Raji (cell line): Measurements from ENCODE around the gene RSPH1.

Experiments
- POLR2A ChIP-seq: IDR thresholded peaks from 2 replicates; pipeline ENCODE4 v1.6.1; 2011; ENCODE audit warnings: low read depth, low read length, control low read depth; ENCODE audit not compliant: insufficient read depth

Gene RSPH1

DNA sequence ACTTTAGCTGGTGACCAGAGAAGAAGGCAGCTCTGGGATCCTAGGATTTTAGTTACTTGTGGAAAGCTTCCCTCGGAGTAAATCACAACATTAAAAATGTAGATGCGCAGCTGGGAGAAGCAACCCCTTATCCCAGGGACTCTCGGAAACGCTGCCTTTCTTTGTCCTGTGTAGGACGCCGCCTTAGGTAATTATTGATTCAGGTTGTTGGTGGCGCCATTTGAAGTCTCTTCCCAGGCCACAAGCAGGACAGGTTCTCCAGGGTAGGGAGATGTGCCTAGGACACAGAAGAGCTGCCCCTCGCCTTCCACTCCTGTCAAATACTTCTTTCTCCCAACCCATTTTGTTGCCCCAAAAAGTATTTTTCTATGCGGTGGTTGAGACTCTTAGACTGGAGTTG is 27.9 kb upstream of the RSPH1 start:
- TF ChIP-seq POLR2A, result no peak

DNA sequence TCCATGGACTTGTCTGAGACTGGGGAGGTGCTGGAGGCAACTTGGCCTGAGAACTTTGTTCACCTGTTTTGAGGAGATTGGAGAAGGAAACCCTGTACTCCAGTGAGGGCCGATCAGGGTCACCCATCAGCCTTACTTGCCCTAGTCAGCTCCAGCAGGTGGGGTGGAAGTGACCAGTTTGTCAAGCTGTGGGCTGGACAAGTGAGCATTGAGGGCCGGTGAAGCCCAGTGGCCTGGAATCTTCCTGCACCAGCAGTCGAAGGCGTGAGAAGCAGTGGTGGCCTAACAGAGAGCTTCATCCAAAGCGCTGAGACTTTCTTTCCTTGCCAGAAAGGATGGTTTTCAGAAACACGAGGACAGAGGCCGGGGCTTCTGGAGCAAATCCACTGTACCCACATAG is 27.2 kb upstream of the RSPH1 start:
- TF ChIP-seq POLR2A, result no peak

- TF ChIP-seq POLR2A, result no peak
Measured at GRCh38 chr21:42522771-42523170, 26.7 kb upstream of the RSPH1 start.

- no peak for TF ChIP-seq POLR2A
Measured at GRCh38 chr21:42522271-42522670, 26.2 kb upstream of the RSPH1 start.

- TF ChIP-seq POLR2A, result no peak
Measured at GRCh38 chr21:42521805-42522204, 25.8 kb upstream of the RSPH1 start.

DNA sequence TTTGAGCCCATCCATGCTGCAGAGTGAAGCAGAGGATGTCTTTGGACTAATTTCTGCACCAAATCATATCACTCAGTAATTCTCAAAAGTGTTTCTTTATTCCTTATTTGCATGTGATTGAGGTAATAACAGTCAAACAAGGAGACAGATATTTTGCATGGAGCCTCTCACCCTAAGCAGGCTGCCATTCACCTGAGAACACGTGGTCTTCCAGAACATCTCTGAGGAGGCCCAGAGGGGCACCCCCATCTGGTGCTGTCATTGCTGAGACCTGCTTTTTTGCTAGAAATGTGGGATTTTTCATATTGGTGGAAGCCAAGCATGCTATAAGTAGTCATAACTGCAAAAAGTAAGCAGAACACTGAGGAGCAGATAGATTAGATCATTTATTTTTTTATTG is 25.4 kb upstream of the RSPH1 start:
- TF ChIP-seq POLR2A, result no peak

DNA sequence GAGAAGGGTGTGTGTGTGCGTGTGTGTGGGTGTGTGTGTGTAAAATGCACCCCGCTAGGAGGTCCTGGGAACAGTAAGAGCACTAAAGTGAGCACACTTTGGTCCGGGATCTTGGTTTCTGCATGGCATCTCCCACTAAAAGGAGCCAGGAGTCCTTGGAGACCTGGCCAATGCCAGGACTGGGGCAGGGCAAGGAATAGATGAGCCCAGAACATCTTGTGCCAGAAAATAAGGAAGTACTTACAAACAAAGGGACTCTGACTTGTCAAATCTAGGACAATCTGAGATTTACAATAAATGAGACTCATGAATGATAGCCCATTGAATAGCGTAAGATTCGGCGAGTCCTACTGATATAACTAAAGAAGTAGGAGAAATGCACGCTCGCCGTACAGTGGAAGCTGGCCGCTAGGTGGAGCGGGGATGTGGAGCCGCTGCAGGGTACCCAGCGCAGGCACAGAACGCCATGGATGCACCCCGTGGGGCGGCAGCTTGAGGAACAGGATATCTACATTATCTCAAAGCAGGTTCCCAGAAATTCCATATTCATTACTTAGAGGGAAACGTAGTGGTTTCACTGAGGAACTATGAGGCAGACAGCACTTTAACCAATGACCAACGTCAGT is 24.7 kb upstream of the RSPH1 start:
- TF ChIP-seq POLR2A, result no peak

DNA sequence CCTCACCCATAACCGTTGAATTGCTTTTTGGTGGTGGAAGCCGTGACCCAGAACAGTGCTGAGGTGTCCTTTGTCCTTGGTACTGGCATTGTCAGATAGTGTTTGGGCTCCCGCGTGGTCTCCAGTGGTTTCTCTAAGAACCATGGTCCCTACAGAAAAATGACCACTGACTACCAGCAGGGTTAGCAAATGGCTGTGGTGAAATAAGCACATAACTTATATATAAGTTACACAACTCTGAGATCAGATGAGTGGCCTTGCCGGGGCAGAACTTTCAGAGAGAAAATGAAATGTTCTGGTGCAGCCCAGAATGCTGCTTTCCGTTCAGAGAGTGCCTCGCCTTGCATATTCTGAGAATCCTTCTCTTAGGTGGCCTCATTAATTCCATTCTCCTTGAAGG is 22.6 kb upstream of the RSPH1 start:
- TF ChIP-seq POLR2A, result no peak

DNA sequence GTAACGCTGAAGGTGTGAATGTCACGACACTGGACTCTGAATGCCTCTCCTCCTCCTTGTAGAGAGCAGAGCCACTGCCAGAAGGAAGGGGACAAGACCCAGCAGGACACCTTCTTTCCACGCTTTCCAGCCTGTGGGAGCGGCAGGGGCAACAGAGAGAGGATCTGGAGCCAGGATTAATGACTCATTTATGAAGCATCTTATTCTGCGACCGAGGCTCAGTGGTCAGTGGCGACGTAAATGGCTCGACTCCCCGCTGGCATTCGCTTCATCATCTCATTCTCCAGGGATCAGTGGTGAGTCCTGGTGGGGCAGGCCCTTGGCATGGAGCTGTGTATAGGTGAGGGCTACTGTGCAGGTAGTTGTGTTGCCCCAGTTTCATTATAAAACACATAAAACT is 22.2 kb upstream of the RSPH1 start:
- no peak for TF ChIP-seq POLR2A

GRCh38 chr21:42515708-42516502 is 19.9 kb upstream of the RSPH1 start:
- no peak for TF ChIP-seq POLR2A

- TF ChIP-seq POLR2A, result no peak
Measured at GRCh38 chr21:42514883-42515228, 18.8 kb upstream of the RSPH1 start.

DNA sequence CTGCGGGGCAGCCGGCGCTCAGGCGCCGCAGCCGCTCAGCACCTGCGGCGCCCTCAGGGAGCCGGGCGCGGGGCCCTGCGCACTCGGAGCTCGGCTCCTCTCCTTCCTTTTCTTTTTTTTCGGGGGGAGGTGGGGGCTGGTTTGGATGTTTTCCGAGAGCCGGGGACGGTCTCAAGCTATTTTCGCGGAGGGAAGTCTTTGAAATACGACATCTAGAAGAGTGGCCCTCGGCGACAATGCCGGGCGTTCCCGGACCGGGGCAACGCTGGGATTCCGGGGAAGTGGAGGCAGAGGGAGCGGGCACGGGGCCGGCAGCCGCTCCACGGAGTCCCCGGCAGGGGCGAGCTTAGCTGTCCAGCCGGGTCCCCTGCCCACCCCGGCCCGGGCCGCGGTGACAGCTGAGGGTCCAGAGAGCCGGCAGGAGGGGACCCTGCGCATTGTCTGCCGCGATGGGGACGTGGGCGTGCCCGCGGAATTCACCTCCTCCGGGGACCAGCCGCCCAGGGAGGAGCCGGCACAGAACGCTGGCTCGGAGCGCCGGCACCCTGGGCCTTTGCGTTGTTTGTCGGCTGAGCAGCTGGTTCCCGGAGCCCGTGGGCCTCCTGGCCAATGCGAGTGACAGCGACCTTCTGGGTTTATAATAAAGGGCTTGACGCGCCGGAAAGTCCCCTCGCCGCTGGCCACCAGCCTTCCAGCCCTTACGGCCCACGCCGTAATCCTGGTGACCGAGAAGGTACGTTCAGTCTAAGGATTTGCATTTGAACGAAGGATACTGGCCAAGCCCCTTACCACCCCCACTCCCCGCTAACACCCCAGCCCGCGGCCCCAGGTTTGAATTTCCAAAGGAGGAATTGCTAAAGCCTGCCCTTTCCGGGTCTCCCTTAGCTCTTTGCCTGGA is 18.2 kb upstream of the RSPH1 start:
- TF ChIP-seq POLR2A, result no peak

GRCh38 chr21:42513151-42513984 is 17.3 kb upstream of the RSPH1 start, which contains the start of gene SLC37A1:
TSS of gene SLC37A1 (plus strand) at chr21:42513852. CDS start at chr21:42518455, 4,603 bp downstream.
- no peak for TF ChIP-seq POLR2A

GRCh38 chr21:42512346-42513034 is 16.5 kb upstream of the RSPH1 start:
- no peak for TF ChIP-seq POLR2A
